GM18519 (cell line): ENCODE measurements around the gene PTPN3.

Experiments used
- ATAC-seq: cut with Tn5 transposase; IDR thresholded peaks from one replicate; pipeline ENCODE4 v1.9.1; 2021; ENCODE audit warnings: mild to moderate bottlenecking, moderate library complexity; ENCODE audit not compliant: unreplicated experiment, low FRiP score

The PTPN3 gene

GRCh38 chr9:109506097-109506712, 8.1 kb upstream of the PTPN3 start:
- no peak for ATAC-seq

- no peak for ATAC-seq
These were observed 6.6 kb upstream of the PTPN3 start for GRCh38 chr9:109504689-109505088.

GRCh38 chr9:109500421-109500974, 2.4 kb upstream of the PTPN3 start:
- no peak for ATAC-seq

GRCh38 chr9:109499631-109500410, 1.7 kb upstream of the PTPN3 start:
- no peak for ATAC-seq

- ATAC-seq, result no peak
These were observed 1.1 kb upstream of the PTPN3 start for GRCh38 chr9:109499093-109499630.

- no peak for ATAC-seq
These were observed 617 bp downstream of the PTPN3 start for GRCh38 chr9:109497226-109498153.

GRCh38 chr9:109496841-109497225, 1.3 kb downstream of the PTPN3 start:
- ATAC-seq, result no peak

GRCh38 chr9:109496218-109496617, 1.9 kb downstream of the PTPN3 start:
- no peak for ATAC-seq

- no peak for ATAC-seq
These were observed 4.5 kb downstream of the PTPN3 start for GRCh38 chr9:109493648-109494047.

GRCh38 chr9:109491590-109491989, 6.5 kb downstream of the PTPN3 start:
- ATAC-seq, result no peak

- no peak for ATAC-seq
These were observed 9.2 kb downstream of the PTPN3 start for GRCh38 chr9:109488791-109489492.

- no peak for ATAC-seq
These were observed 9.8 kb downstream of the PTPN3 start for GRCh38 chr9:109488351-109488750.

- ATAC-seq, result no peak
These were observed 10.9 kb downstream of the PTPN3 start for GRCh38 chr9:109487247-109487646.

- ATAC-seq, result no peak
These were observed 14.2 kb downstream of the PTPN3 start for GRCh38 chr9:109483744-109484429.

GRCh38 chr9:109482391-109482916, 15.7 kb downstream of the PTPN3 start:
- no peak for ATAC-seq

GRCh38 chr9:109481856-109482255, 16.3 kb downstream of the PTPN3 start:
- ATAC-seq, result no peak

- ATAC-seq, result no peak
These were observed 18.3 kb downstream of the PTPN3 start for GRCh38 chr9:109479822-109480221.

- no peak for ATAC-seq
These were observed 19.3 kb downstream of the PTPN3 start for GRCh38 chr9:109478665-109479380.
